GM21360 (cell line): ENCODE results near the gene MIA2.

Experiments
- ATAC-seq: cut with Tn5 transposase; IDR thresholded peaks from one replicate; pipeline ENCODE4 v1.9.1; 2021; ENCODE audit warnings: mild to moderate bottlenecking, moderate library complexity; ENCODE audit not compliant: unreplicated experiment

The MIA2 gene

GRCh38 chr14:39432619-39433451, 199.1 kb downstream of the MIA2 start:
- peak; percentile 56 for ATAC-seq

GRCh38 chr14:39433452-39433813, 199.7 kb downstream of the MIA2 start:
- no peak for ATAC-seq

- ATAC-seq = no peak
Measured at GRCh38 chr14:39434401-39434800, 200.7 kb downstream of the MIA2 start.

GRCh38 chr14:39435241-39435640, 201.5 kb downstream of the MIA2 start:
- ATAC-seq = no peak
